ENCODE data around the gene ERCC4. TPM values are rescaled to one million over a fixed set of nuclear protein-coding genes. Genes with fewer than 3 reads are reported as not detected.

Gene ERCC4
- total RNA-seq, 1 donor from 2014 or later: 13.9 TPM

- H3K9me3 ChIP-seq (ENCODE audit: insufficient read depth, low read depth, low read length): peaks cover 5% of the 10 kb centered on the region
- no peaks in the 10 kb centered on the region for H4K20me1 ChIP-seq (ENCODE audit: insufficient read depth, low read length)
- no peaks in the 10 kb centered on the region for H3K4me1 ChIP-seq (ENCODE audit: insufficient read depth, low read length)
- FAIRE-seq: no peak
- H3K27ac ChIP-seq (ENCODE audit: low read depth, low read length): no peak overlapping the region
- no peaks in the 10 kb centered on the region for H3K27me3 ChIP-seq (ENCODE audit: insufficient read depth, low read length)
- no peak for TF ChIP-seq EZH2 (IDR thresholded peaks at IDR 0.05; ENCODE audit: insufficient read depth, low read length)
- TF ChIP-seq CTCF (IDR thresholded peaks at IDR 0.05; ENCODE audit: insufficient read depth, low read depth, low read length): no peak
- no peak overlapping the region for H3K4me2 ChIP-seq (ENCODE audit: low read length)
- H3K9ac ChIP-seq (ENCODE audit: low read length): no peak overlapping the region
- H3K4me1 Mint-ChIP-seq (ENCODE audit: low read depth, unreplicated experiment): peaks cover 6% of the 10 kb centered on the region
- no peak overlapping the region for H2AFZ ChIP-seq (ENCODE audit: low read depth, low read length)
- H3K4me3 Mint-ChIP-seq (ENCODE audit: unreplicated experiment): no peak overlapping the region
- no peaks in the 10 kb centered on the region for H3K36me3 ChIP-seq (ENCODE audit: insufficient read depth, low read length)
- H3K27me3 Mint-ChIP-seq (ENCODE audit: low read depth, unreplicated experiment): no peaks in the 10 kb centered on the region
- no peak for DNase-seq (ENCODE audit: low read depth)
- no peak overlapping the region for H3K4me3 ChIP-seq (ENCODE audit: insufficient read depth, low read depth, low read length)
- peaks cover 11% of the 10 kb centered on the region for H3K9me3 Mint-ChIP-seq (ENCODE audit: unreplicated experiment)
- H3K27ac Mint-ChIP-seq (ENCODE audit: unreplicated experiment): peak overlapping the region; percentile 73
- no peaks in the 10 kb centered on the region for H3K36me3 Mint-ChIP-seq (ENCODE audit: low read depth, unreplicated experiment)
- no peaks in the 10 kb centered on the region for H3K79me2 ChIP-seq (ENCODE audit: insufficient read depth, low read length)
Measured at GRCh38 chr16:13983625-13984024, 63.7 kb downstream of the ERCC4 start.

GRCh38 chr16:13984794-13985193 lies 64.8 kb downstream of the ERCC4 start:
- no peak overlapping the region for H3K9ac ChIP-seq (ENCODE audit: low read length)
- Mint-ChIP-seq H3K4me3 (ENCODE audit: unreplicated experiment) (no peak overlapping the region), H3K27ac (ENCODE audit: unreplicated experiment) (no peak overlapping the region)

More at GRCh38 chr16:13984794-13985193, 64.8 kb downstream of the ERCC4 start:
- DNase-seq (ENCODE audit: low read depth) (no peak), FAIRE-seq (no peak)
- Mint-ChIP-seq H3K36me3 (ENCODE audit: low read depth, unreplicated experiment) (no peaks in the 10 kb centered on the region), H3K9me3 (ENCODE audit: unreplicated experiment) (peaks cover 6% of the 10 kb centered on the region), H3K4me1 (ENCODE audit: low read depth, unreplicated experiment) (peaks cover 6% of the 10 kb centered on the region), H3K27me3 (ENCODE audit: low read depth, unreplicated experiment) (no peaks in the 10 kb centered on the region)
- Histone ChIP-seq H3K27ac (ENCODE audit: low read depth, low read length) (no peak overlapping the region), H3K9me3 (ENCODE audit: insufficient read depth, low read depth, low read length) (peaks cover 5% of the 10 kb centered on the region), H3K4me2 (ENCODE audit: low read length) (no peak overlapping the region), H3K79me2 (ENCODE audit: insufficient read depth, low read length) (no peaks in the 10 kb centered on the region), H3K36me3 (ENCODE audit: insufficient read depth, low read length) (no peaks in the 10 kb centered on the region), H3K4me3 (ENCODE audit: insufficient read depth, low read depth, low read length) (no peak overlapping the region), H3K4me1 (ENCODE audit: insufficient read depth, low read length) (no peaks in the 10 kb centered on the region), H4K20me1 (ENCODE audit: insufficient read depth, low read length) (no peaks in the 10 kb centered on the region), H3K27me3 (ENCODE audit: insufficient read depth, low read length) (no peaks in the 10 kb centered on the region), H2AFZ (ENCODE audit: low read depth, low read length) (no peak overlapping the region)
- TF ChIP-seq CTCF (IDR thresholded peaks at IDR 0.05; ENCODE audit: insufficient read depth, low read depth, low read length) (no peak), EZH2 (IDR thresholded peaks at IDR 0.05; ENCODE audit: insufficient read depth, low read length) (no peak)
